ENCODE results near the gene ATG4C.

The ATG4C gene

GRCh38 chr1:62844030-62844429, 60.1 kb downstream of the ATG4C start:
- no peak for DNase-seq (ENCODE audit: low read depth in 1 of 2, low spot score in 1 of 2)
- no peak overlapping the region for H3K27ac ChIP-seq (replicated peaks)
- no peak for TF ChIP-seq GABPA (IDR thresholded peaks at IDR 0.05; ENCODE audit: low read depth)
- no peak overlapping the region for H3K4me3 ChIP-seq (replicated peaks; ENCODE audit: insufficient read depth, low read length)
- H3K27me3 ChIP-seq (ENCODE audit: insufficient read depth, poor library complexity, severe bottlenecking) = no peaks in the 10 kb centered on the region

GRCh38 chr1:62849031-62849430, 65.1 kb downstream of the ATG4C start:
- DNase-seq (ENCODE audit: low read depth in 1 of 2, low spot score in 1 of 2) = no peak
- Histone ChIP-seq H3K27me3 (ENCODE audit: insufficient read depth, poor library complexity, severe bottlenecking) (no peaks in the 10 kb centered on the region), H3K4me3 (replicated peaks; ENCODE audit: insufficient read depth, low read length) (no peak overlapping the region), H3K27ac (replicated peaks) (no peak overlapping the region)
- TF ChIP-seq POLR2AphosphoS5 (IDR thresholded peaks at IDR 0.05; ENCODE audit: low read depth) (no peak), SPI1 (IDR thresholded peaks at IDR 0.05; ENCODE audit: borderline replicate concordance, low read depth) (no peak), CTCF (IDR thresholded peaks at IDR 0.05; ENCODE audit: insufficient read depth, low read length) (no peak), GABPA (IDR thresholded peaks at IDR 0.05; ENCODE audit: low read depth) (no peak), REST (IDR thresholded peaks at IDR 0.05; ENCODE audit: insufficient replicate concordance, low read depth) (no peak)

- H3K27me3 ChIP-seq (ENCODE audit: insufficient read depth, poor library complexity, severe bottlenecking) = no peaks in the 10 kb centered on the region
- H3K4me3 ChIP-seq (replicated peaks; ENCODE audit: insufficient read depth, low read length) = no peak overlapping the region
- no peak overlapping the region for H3K27ac ChIP-seq (replicated peaks)
- TF ChIP-seq REST (IDR thresholded peaks at IDR 0.05; ENCODE audit: insufficient replicate concordance, low read depth) (no peak), CTCF (IDR thresholded peaks at IDR 0.05; ENCODE audit: insufficient read depth, low read length) (no peak), SPI1 (IDR thresholded peaks at IDR 0.05; ENCODE audit: borderline replicate concordance, low read depth) (no peak), POLR2AphosphoS5 (IDR thresholded peaks at IDR 0.05; ENCODE audit: low read depth) (no peak), GABPA (IDR thresholded peaks at IDR 0.05; ENCODE audit: low read depth) (no peak)
- no peak for DNase-seq (ENCODE audit: low read depth in 1 of 2, low spot score in 1 of 2)
Observed at GRCh38 chr1:62852253-62852652, 68.3 kb downstream of the ATG4C start.

GRCh38 chr1:62856960-62857359, 73.0 kb downstream of the ATG4C start:
- no peak overlapping the region for H3K4me3 ChIP-seq (replicated peaks; ENCODE audit: insufficient read depth, low read length)

More at GRCh38 chr1:62856960-62857359, 73.0 kb downstream of the ATG4C start:
- Histone ChIP-seq H3K27ac (replicated peaks) (no peak overlapping the region), H3K27me3 (ENCODE audit: insufficient read depth, poor library complexity, severe bottlenecking) (no peaks in the 10 kb centered on the region)
- no peak for TF ChIP-seq GABPA (IDR thresholded peaks at IDR 0.05; ENCODE audit: low read depth)
- no peak for TF ChIP-seq POLR2AphosphoS5 (IDR thresholded peaks at IDR 0.05; ENCODE audit: low read depth)
- TF ChIP-seq SPI1 (IDR thresholded peaks at IDR 0.05; ENCODE audit: borderline replicate concordance, low read depth) = no peak
- no peak for TF ChIP-seq REST (IDR thresholded peaks at IDR 0.05; ENCODE audit: insufficient replicate concordance, low read depth)
- no peak for TF ChIP-seq CTCF (IDR thresholded peaks at IDR 0.05; ENCODE audit: insufficient read depth, low read length)
- DNase-seq (ENCODE audit: low read depth in 1 of 2, low spot score in 1 of 2) = no peak

All from HL-60 (cell line).